Activated CD8-positive, alpha-beta memory T cell treated with anti-CD3 and anti-CD28 coated beads, Interleukin-2, amount 50 U/mL, for 24 hours (primary cell): ENCODE data around the gene HSD17B8.

Source experiments
- DNase-seq: peaks from one replicate; pipeline ENCODE4 v3.0.0-alpha.2; 2020; ENCODE audit errors: extremely low read depth

Gene HSD17B8

DNA sequence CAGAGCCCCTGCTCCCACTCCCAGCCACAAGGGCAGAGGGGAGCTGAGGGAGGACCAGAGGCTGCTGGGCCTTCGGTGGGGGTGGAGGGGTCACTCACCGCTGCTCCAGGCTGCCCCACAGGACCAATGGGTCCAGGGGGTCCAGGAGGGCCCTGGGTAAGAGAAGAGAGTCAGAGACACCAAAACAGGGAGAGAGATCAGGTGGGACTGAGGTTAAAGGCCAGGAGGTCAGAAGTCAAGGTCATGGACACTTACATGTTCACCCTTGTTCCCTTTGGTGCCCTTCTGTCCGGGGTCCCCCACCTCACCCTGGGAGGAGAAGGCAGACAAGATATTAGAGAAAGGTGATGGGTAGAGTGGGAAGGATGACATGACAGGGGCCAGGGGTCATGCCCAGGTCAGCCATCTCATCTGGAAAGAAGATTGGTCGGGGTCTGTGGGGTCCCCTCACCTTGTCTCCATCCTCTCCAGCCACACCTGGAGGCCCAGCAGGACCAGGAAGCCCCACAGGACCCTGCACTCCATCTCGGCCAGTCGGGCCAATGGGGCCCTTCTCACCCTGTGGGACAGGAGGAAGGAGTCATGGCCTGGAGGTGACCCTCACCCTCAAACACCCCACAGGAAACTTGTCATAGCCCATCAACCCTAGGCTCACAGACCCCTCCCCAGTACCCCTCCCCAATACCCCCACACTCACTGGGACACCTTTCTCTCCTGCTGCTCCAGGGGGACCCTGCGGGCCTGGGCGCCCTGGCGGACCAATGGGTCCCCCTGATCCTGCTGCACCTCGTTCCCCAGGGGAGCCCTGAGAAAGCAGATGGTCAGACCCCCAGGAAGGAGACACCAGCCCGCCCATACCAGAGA is 33.2 kb upstream of the HSD17B8 start:
- no peak for DNase-seq

DNA sequence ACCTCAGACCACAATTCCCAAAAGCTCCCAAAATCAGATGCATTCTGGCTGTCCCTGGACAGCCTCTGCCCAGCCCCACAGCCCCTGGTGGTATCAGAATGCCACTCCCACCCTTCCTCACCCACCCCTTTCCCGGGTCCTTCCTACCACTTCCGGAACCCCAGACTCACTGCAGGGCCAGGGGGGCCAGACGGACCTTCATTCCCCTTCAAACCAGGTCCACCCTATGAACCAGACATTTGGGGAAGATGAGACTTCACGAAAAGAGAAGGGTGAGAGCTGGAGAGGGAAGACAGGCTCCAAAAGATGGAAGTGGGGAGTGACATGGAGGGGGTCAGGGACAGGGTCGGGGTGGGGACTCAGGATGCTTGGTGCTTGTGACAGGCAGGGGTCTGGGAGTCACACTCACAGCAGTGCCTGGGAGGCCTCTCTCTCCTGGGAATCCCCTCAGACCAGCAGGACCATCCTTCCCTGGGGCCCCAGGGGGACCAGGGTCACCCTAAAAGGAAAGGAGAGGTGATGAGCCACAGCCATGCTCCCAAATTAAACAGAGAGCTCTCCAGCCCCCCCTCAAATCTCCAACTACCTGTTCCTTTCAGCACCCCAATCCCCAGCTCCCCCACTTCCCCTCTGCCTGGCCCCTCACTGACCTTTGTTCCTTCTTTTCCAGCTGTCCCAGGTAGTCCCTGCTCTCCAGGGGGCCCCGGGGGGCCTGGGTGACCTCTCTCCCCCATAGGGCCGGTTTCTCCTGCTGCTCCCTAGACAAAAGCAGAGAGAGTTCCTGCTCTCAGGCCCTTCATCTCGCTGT is 32.4 kb upstream of the HSD17B8 start:
- DNase-seq, result no peak

GRCh38 chr6:33172688-33173534 is 31.5 kb upstream of the HSD17B8 start:
- DNase-seq, result no peak

- DNase-seq, result no peak
Observed at GRCh38 chr6:33173535-33174180, 30.8 kb upstream of the HSD17B8 start.

GRCh38 chr6:33174784-33175183 is 29.7 kb upstream of the HSD17B8 start:
- DNase-seq, result no peak

- no peak for DNase-seq
Observed at GRCh38 chr6:33175436-33176069, 28.9 kb upstream of the HSD17B8 start.

DNA sequence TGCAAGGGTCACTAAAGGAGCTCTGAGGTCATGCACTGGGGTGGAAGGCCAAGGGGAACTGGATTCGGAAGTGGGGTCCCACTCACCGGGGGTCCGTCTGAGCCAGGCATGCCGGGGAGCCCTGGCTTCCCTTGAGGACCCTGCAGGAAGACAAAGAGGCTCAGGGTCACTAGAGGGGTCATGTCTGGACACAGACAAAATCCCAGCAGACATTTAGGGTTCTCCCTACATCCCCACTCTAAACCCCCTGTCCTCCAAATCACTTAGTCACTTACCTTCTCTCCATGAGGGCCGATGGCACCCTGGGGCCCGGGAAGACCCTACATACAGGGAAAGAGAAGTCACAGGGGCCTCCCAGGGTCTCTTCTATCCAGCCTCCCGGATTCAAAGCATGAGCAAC is 27.5 kb upstream of the HSD17B8 start:
- DNase-seq, result no peak

- no peak for DNase-seq
Observed at GRCh38 chr6:33177552-33178446, 26.7 kb upstream of the HSD17B8 start.

DNA sequence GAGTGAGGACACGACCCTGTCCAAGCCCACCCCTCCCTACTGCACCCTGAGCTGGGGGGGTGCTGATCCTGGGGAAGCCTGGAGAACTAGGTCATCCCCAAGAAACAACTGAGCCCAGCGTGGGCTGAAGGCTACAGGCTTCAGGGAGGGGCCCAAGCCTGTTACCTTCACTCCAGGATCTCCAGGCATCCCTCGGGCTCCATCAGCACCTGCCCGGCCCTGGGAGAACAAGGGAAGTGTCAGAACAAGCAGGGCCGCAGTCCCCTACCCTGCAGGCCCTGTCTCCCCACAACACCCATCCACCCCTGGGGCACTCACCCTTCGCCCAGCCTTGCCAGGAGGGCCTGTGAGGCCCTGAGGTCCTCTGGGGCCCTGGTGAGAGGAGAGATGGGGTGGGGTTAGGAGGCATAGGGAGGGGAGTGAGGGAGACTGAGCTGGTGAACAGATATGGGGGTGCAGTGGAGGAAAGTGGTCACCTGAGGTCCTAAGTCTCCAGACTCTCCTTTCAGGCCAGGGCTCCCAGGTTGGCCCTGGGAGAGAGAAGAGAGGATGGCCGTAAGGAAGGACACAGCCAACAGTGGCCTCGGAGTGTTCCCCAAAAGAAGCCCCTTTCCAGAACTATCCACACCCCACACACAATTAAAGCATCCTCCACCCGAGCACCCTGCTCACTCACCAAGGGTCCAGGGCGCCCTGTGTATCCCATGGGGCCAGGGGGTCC is 25.5 kb upstream of the HSD17B8 start:
- DNase-seq, result no peak

- no peak for DNase-seq
Observed at GRCh38 chr6:33181141-33181540, 23.3 kb upstream of the HSD17B8 start.

DNA sequence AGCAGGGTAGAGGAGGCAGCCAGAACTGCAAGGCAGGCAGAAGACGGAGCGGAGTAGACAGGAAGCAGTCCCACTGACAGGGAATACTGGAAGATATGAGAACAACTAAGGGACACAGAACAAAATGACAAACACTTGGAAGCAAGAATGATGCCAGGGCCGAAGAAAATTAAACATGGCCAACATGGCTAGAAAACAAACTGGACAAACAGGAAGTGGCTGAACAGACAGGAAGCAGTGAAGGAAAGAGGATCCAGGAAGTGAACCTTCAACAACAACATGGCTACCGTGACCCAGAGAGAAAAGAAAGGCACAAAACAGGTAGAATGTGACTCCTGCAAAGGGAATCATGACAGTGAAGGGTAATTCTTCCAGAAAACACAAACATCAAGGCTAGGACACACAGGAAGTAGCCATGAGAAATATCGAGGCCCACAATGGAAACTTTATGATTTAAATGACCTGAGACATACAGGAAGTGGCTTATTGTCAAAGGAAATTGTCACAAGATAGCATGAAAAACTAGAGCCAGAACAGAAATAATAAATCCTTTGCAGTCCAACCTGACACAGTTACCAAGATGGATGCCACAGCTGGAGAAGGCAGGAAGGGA is 21.3 kb upstream of the HSD17B8 start:
- DNase-seq, result no peak

DNA sequence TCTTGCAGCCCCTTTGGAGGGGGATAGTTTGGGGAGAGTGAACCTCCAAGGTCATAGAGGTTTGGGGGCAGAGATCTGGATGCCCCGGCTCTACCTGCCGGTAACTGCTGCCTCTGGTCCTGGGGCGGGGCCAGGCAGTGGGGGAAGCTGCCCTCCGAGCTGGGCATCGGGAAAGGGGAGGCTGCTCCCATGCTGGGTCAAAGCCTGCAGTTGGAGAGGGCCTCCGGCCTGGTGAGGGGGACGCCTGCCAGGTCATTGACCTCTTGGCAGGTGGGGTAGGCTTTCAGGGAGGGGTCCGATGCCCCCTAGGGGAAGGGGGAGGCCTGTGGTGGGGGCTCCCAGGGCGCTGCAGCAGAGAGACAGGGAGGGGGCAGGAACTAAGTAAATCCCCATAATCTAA is 19.3 kb upstream of the HSD17B8 start:
- no peak for DNase-seq

GRCh38 chr6:33185654-33186187 is 18.7 kb upstream of the HSD17B8 start:
- DNase-seq, result no peak

GRCh38 chr6:33187809-33188208 is 16.6 kb upstream of the HSD17B8 start:
- DNase-seq, result no peak

- DNase-seq, result no peak
Observed at GRCh38 chr6:33189164-33189563, 15.3 kb upstream of the HSD17B8 start.

GRCh38 chr6:33189625-33190448 is 14.6 kb upstream of the HSD17B8 start:
- DNase-seq, result no peak

- DNase-seq, result no peak
Observed at GRCh38 chr6:33190504-33191107, 13.8 kb upstream of the HSD17B8 start.
